HG03460 (cell line): ENCODE results near the gene SLC25A26.

Experiments
- ATAC-seq: cut with Tn5 transposase; IDR thresholded peaks from one replicate; pipeline ENCODE4 v1.9.1; 2021; ENCODE audit not compliant: unreplicated experiment

The SLC25A26 gene

DNA sequence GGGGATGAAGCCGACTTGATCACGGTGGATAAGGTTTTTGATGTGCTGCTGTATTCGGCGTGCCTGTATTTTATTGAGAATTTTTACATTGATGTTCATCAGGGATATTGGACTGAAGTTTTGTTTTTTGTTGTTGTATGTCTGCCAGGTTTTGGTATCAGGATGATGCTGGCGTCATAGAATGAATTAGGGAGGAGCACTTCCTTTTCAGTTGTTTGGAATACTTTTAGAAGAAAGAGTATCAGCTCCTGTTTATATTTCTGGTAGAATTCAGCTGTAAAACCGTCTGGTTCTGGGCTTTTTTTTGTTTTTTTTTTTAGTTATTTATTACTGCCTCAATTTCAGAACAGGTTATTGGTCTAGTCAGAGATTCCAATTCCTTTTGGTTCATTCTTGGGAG is 93.7 kb downstream of the SLC25A26 start:
- ATAC-seq: no peak

DNA sequence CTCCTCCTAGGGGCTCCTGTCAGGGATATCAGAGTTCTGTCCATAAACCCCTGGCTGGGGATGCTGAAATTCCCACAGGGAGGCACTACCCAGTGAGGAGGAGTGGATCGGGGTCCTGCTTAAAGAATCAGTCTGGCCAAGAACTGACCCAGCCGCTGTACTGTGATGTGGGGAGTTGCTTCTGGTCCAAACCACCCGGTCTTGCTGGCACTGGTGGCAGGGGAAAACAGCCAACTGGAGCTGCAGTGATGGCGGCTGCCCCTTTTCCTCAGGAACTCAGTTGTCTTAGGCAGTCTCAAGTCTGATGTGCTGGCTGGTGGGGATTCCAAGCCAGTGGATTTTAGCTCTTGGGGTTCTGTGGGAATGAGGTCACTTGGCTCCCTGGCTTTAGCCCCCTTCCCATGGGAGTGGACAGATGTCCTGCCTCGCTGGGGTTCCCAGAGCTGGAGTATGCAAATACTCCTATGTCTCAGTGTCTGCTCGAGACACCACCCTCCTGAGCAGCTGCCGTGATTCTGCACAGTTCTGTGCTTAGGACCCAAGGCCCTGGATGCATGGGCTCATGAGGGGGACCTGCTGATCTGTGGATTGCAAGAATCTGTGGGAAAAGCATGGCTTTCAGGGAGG is 97.1 kb downstream of the SLC25A26 start:
- no peak for ATAC-seq

DNA sequence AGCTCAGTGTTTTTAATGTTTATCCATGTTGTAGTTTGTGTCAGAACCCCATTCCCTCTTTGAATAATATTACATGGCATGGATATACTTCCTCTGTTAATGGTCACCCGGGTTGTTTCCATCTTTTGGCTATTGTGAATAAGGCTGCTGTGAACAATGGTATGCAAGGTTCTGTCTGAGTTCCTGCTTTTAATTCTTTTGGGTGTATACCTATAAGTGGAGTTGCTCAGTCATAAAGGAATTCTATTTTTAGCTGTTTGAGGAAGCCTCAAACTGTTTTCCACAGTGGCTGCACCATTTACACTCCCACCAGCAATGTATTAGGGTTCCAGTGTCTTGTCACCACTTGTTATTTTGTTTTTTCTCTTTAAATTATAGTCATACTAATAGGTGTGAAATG is 99.6 kb downstream of the SLC25A26 start:
- ATAC-seq: no peak

DNA sequence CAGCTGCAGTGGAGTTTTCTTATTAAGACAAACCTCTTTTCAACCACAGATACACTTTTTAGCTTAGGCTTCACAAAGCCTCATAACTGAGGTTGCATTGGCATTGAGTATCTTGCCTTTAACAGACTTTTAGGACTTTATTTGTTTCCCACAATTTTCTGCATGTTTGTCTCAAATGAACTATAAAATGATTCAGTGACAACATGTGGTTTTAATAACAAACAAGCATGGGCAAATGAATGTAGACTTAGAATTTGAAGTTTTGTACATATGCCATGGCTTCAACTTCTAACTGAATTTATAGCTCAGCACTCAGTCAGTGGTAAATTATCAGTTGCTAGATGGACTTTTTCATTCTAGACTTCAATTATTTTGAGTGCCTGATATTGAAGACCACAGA is 101.6 kb downstream of the SLC25A26 start:
- ATAC-seq: no peak

DNA sequence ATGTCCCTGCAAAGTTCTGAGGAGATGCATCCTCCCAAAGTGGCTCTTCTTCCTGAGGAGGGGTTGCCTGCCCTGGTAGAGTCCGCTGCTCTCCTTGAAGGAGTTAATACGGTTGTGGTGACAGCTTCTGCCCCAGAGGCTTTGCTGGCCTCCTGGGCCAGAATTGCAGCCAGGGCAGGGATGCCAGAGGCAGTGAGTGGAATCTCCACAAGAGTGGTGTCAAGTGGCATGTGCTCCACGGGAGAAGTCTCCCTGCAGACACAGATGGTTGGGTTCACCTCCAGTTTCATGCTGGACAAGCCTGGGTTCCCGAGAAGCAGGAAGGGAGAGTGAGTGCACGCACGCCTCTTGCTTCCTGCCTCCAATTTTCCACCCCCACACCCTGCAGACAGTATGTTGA is 105.5 kb downstream of the SLC25A26 start:
- ATAC-seq: no peak

DNA sequence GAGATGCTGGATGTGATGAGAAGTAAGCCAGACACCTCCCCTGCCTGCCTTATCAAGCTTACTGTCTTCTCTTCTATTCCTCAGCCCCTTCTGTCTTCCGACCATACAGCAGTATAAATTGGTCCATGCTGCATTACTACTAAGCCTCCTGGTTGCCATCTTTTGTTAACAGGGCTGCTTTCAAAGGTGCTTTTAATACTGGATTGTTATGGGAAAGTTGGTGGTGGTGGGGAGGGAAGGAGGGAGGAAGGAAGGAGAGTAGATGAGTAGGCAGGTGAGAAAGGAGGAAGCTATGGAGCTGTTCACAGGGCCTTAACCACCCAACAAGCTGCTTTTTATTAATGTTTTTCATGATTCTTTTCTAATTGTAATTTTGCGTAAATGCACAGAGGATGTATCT is 114.9 kb downstream of the SLC25A26 start:
- no peak for ATAC-seq

DNA sequence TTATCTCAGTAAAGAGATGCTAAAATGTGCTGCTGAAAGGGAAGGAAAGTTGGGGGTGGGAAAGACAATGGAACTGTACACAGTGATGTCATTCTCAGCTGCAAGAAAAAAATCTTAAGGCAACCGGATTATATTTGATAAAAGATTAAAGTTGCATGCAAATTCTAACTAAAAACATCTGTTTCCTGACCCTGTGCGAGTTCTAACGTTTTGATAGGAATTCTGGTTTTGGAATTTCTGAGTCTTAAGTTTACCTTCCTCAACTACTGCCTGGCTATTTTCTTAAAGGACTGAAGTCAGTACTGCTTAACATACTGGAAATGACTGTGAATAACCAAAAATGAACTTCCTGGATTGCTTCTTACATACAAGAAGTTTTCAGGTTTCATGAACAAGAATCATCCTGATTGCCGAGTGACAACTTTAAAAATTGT is 115.5 kb downstream of the SLC25A26 start:
- no peak for ATAC-seq

DNA sequence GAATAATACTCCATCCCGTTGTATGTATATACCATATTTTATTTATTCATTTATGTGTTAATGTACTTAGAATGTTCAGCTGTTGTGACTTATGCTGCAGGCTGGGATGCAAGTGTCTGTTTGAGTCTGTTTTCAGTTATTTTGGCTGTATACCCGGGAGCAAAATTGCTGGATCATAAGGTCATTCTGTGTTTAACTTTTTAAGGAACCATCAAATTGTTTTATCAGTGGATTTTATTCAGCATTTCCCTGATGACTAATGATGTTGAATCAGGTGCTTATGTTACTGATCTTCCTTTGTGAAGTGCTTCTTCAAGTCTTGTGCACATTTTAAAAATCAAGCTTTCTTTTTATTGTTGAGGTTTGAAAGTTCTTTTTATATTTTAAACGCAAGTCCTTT is 118.1 kb downstream of the SLC25A26 start:
- no peak for ATAC-seq

DNA sequence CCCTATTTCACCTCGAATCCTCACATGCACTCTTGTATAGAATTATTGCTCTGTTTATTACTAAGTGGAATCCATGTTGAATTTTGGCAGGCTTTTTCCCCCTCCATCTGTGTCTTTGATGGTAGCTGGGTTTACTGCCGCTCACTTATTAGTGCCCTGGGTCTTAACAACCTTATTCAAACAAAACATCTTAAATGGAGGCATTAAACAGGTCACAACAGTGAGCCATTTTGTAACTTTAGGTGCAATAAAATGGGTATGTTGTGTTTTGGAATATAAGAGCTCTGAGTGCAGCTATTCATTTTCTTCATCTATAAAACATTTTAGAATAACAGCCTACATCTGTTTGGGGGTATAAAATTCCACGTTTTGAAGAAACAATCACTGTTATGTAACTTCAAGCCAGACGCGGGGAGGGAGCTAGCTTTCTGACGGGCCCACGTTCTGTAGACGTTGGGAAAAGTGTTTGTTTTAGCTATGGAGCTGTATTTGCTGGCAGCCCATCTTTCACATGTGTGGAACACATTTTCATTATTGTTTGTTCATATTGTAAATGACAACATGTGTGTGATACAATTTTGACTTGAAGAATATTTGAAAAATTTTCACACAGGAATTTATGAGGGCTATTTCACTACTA is 122.0 kb downstream of the SLC25A26 start:
- ATAC-seq: no peak

DNA sequence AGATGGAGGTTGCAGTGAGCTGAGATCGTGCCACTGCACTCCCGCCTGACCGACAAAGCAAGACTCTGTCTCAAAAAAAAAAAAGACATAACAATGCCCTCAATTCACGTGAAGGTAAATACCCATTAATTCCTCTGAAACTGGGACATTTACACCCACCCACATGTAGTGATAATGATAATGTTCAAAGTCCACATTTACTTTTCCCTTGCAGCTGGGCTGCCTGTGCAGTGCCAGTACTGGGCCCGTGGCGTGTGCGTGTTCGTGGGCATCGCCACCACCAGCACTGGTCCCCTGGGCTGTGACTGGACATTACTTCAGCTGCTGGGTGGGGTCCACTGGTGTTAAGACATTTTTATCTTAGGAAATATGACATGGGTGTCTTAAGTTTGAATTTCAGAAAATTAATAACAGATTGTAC is 123.6 kb downstream of the SLC25A26 start:
- ATAC-seq: no peak

DNA sequence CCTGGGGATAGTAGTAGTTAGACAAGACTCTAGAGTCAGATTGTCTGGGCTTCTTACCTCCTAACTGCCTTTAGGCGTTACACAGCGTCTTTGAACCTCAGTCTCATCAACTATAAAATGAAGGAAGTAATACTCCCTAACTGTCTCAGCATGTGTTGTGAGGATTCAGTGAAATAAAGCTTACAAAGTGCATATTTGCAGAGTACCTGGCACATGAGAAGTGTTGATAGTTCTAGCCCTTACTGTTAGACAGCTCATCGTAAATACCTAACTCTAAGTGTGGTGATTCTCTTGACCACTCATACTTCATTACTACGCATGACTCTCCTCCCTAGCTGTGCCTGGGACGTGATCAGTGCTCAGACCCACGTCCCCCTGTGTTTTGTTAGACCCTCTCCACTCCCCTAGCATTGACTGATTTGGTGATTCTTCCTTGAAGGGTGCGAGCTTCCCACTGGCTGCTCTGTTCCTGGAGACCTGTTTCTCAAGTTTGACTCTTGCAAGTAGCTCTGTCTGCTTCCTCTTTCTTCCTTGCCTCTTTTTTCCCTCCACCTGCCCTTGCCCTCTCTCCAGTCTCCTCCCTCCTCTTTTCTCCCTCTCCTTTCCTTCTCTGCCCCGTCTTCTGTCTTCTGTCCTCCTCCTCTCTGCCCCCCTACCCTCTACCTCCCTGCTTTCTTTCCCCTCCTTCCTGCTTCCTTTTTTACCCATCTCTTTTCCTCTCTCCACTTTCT is 124.2 kb downstream of the SLC25A26 start:
- no peak for ATAC-seq

DNA sequence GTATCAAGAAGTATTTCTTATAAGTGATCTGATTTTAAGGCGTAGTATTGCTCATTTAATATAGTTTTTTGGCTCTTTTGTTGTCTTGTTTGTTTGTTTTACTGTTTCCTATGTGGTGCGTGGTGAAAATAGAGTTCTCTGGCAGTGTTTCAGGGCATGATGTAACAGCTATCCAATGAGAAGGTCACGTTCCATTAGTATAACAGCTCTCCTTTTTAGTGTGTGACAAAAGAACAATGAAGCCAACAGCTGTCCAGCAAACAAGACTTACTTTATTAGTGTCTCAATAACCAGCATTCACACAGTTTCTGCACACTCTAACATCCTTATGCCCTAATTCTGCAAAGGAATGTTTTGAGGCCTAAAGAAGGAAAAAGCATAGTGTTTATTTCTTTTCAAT is 127.9 kb downstream of the SLC25A26 start:
- ATAC-seq: no peak

DNA sequence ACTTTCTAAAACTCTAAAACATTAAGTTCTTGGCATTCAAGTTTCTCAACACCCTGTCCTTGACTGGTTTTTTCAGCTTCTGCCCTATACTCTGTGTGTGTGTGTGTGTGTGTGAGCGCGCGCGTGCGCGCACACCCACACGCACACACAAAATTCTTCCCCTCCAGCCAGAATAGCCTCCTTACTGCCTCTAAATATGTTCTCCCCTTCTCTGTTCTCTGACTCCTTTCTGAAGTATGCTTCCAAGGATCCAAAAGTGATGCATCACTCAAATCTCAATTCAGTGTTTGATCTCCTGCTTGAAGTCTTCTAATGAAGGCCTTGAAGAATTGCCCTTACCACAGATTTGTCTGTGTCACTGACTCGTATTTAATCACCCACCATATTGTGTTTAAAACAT is 129.8 kb downstream of the SLC25A26 start:
- ATAC-seq: no peak

DNA sequence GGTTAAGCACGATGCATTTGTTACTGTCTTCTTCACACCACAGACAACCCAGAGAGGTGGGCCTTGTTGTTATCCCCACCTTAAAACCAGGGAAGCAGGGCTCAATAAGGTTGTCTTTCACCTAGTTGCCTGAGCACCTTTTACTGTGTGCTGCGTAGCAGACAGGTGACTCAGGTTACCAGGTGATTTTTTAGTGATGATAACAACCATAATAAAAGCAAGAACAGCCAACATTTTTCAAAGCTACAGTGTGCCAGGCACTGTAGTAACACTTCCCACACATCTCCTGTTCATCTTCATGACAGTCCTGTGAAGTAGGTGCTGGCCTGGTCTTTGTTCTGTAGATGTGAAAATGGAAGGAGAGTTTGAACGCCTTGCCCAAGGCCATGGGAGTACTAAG is 132.2 kb downstream of the SLC25A26 start:
- no peak for ATAC-seq

DNA sequence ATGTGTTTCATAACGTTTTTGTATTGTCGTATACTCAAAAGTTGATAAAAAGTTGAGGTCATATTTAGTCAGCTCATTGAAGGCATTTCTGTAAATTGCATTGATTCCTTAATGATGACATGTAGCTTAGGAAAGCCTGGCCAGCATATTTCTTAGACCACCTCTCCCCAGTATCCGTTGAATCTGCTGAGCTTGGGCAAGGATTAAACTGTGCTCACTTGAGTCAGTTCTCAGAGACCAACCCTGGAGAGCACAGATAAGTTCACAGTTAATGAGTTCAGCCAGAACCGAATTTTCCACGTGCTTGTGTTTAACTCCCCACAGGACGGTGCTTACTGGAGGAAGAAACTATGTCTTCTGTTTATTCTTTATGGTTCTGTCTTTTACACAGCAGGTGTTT is 132.7 kb downstream of the SLC25A26 start:
- ATAC-seq: no peak

DNA sequence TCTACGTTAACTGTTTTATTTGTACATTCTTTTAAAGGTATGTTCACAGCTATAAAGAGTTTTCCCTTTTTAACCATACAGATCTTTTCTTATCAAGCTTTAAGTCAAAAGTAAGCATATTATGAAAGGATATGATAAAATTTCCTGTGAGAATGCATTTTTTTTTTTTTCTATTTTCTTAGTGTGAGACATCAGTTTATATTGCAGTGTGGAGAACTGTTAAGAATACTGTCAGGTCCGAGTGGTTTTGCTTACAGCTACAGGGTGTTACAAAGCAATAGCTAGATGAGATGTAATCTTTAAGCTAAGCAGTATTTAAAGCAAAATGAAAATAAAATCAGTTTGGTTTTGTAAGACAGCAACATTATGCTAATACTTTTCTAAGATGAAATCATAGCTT is 133.2 kb downstream of the SLC25A26 start:
- no peak for ATAC-seq

DNA sequence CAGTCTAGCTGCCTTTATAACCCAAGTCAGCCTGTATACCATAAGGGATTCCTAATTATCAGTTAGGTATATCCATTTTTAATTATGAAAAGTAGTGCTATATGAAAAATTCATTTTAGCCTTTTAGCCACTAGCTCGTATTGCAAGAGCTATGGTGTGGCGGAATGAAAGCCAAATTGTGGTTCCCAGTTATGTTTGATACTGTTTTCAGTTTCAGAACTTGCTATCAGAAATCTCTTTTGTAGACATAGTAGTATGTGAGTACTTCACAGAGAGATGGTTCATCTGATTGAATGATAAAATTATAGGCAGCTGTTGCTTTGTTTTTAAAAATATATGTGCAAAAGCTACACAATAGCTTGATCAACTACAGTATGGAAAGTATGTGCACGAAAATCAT is 134.6 kb downstream of the SLC25A26 start:
- no peak for ATAC-seq

DNA sequence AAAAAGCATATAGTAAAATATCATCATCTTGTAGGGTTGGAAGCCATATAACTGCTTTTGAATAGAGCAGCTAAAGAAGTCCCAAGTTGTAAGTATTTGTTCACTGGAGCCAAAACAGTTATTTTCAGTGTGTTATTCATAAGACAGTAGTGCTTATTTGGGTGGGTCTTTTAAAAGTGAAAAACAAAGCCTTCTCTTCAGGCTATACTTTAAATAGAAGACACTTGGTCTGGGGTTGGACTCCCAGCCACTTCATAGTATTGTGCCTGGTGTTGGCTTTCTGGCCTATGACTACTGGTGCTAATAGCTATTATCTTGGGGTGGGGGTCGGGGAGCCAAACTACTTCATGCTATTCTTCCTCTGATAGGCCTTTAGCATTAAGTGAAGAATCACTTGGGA is 135.2 kb downstream of the SLC25A26 start:
- no peak for ATAC-seq

DNA sequence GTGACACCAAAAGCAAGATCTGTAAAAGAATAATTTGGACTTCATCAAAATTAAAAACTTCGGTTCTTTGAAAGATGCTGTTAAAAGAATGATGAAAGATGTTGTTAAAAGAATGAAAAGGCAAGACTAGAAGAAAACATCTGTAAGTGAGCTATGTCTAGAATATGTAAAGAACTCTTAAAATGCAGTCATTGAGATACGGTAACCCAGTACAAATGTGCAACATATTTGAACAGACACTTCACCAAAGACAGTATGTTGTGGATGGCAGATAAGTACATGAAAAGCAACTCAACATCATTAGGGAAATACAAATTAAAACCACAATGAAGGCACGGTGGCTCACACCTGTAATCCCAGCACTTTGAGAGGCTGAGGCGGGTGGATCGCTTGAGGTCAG is 140.6 kb downstream of the SLC25A26 start:
- ATAC-seq: no peak

DNA sequence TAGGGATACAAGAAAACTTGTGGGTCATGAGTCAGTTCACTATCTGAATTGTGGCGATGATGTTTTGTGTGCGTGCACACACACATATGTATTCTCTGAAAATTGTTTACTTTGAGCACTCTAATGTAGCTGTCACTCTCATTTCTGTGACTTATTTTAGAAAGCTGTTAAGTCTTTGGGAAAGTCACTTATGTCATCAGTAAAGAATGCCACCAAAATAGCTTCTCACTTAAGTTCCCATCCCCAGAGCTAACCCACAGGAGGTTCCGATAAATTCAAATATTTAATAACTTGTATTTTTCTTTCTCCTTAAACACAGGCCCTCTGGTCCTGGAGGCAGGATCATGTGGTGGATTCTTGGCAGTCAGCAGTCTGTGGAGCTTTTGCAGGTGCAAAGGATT is 141.7 kb downstream of the SLC25A26 start:
- no peak for ATAC-seq

DNA sequence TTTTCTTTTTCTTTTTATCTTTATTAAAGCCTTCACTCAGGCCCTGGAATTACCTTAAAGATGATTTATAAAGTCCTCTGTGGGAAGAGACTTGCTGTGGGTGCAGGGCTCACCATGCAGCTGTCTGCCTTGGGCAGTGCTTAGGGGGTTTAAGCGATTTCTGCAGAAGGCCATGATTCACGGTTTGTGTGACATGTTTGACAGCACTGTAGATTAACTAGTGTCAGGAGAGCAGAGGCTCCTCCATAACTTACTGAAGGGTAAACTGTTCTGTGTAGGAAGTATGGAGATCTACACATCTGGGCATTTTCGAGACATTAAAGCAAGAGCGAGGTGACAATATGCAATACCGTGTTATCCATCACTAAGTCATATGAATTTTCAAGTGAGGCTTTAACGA is 142.3 kb downstream of the SLC25A26 start:
- ATAC-seq: no peak

DNA sequence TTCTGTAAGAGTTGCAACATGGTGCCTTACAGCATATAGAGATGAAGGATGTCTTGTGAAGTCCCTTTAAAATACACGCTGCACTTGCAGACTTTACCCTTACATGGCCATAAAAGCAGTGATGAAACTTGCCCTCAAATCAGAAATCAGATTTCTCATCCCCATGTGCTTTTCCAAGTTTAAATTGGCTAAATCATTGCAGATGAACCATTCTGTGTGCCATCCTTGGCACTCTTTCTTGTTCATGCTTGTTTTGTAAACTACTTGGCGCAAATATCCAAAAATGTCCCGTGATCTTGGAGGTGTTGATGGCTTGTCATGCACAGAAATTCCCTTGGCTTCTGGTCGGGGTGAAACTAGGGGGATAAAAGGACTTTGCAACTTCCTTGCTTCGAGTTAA is 144.3 kb downstream of the SLC25A26 start:
- ATAC-seq: no peak
